Sigmoid colon (tissue), 7 donors: Measurements from ENCODE around the gene P3H2. TPM values are rescaled to one million over a fixed set of nuclear protein-coding genes. Genes with fewer than 3 reads are reported as not detected.

ENCODE experiments used
- DNase-seq: peaks from one replicate; pipeline ENCODE4 v3.0.0-alpha.2; 2019
- H3K27ac ChIP-seq, 4 donors: fragments of 200-600 bp; sonication (generic); one replicate each; pipeline ENCODE4 v1.5.1; 2016 to 2019; ENCODE audit warnings: mild to moderate bottlenecking in 1 of 4
- H3K27me3 ChIP-seq, 3 donors: fragments of 200-600 bp; sonication (generic); one replicate each; pipeline ENCODE4 v1.5.1; 2019; ENCODE audit warnings: mild to moderate bottlenecking in 1 of 3
- H3K36me3 ChIP-seq, 4 donors: fragments of 200-600 bp; sonication (generic); one replicate each; pipeline ENCODE4 v1.5.1; 2016 to 2019
- H3K4me1 ChIP-seq, 4 donors: fragments of 200-600 bp; sonication (generic); one replicate each; pipeline ENCODE4 v1.5.1; 2017 to 2019
- H3K4me3 ChIP-seq, 4 donors: fragments of 200-600 bp; sonication (generic); one replicate each; pipeline ENCODE4 v1.5.1; 2017 to 2019; ENCODE audit warnings: mild to moderate bottlenecking in 2 of 4, moderate library complexity in 1 of 4
- H3K9me3 ChIP-seq, 4 donors: fragments of 200-600 bp in 3 of 4; sonication (generic) in 3 of 4; one replicate each; pipeline versions ENCODE4 v1.5.1 to v1.6.1; 2013 to 2019
- CTCF ChIP-seq, 4 experiments: fragments of 450-650 bp in 3 of 4; fragments of 200-600 bp in 1 of 4; IDR thresholded peaks; one replicate each; pipeline ENCODE4 v1.5.1; 2016 to 2019; ENCODE audit warnings: antibody characterized with exemption in 4 of 4, mild to moderate bottlenecking in 3 of 4, moderate library complexity in 2 of 4
- EP300 ChIP-seq, 4 donors: sonication (generic); formaldehyde crosslinking; IDR thresholded peaks; one replicate each; pipeline ENCODE4 v1.6.1; 2017; ENCODE audit warnings: antibody characterized with exemption in 4 of 4
- POLR2A ChIP-seq, 2 donors: fragments of 450-650 bp; IDR thresholded peaks; one replicate each; pipeline ENCODE4 v1.6.1; 2016; ENCODE audit warnings: antibody characterized with exemption in 2 of 2, mild to moderate bottlenecking in 2 of 2, moderate library complexity in 2 of 2
- POLR2AphosphoS5 ChIP-seq, 4 donors: sonication (generic); formaldehyde crosslinking; IDR thresholded peaks; one replicate each; pipeline ENCODE4 v1.6.1; 2017; ENCODE audit warnings: antibody characterized with exemption in 4 of 4
- WGBS, 2 donors: extraction: QIAGEN DNeasy Blood & Tissue Kit; methylation state at CpG; one replicate each; pipeline ENCODE4 v1.1.7; 2013; 5-methylcytosine and 5-hydroxymethylcytosine counted together
- intact Hi-C: fragments of 100-400 bp; cut with DNase I; formaldehyde crosslinking; loops from one replicate; pipeline ENCODE4 v1.15.1; 2023
- polyA plus RNA-seq, 3 donors: library from polyadenylated mRNA; stranded (reverse); fragments of 200-250 nt; gene quantifications; one replicate each; pipeline ENCODE4 v1.2.3, GENCODE V29; 2013
- total RNA-seq, 4 donors: library from RNA; depleted of rRNA; stranded (reverse); fragments of >200 nt; gene quantifications; one replicate each; pipeline ENCODE4 v1.1.0, GENCODE V29; 2016
- donor health status: healthy with polysubstance abuse.
- donor health status: Bipolar disorder and iron deficiency.
- donor health status: healthy.

Gene P3H2, protein sequence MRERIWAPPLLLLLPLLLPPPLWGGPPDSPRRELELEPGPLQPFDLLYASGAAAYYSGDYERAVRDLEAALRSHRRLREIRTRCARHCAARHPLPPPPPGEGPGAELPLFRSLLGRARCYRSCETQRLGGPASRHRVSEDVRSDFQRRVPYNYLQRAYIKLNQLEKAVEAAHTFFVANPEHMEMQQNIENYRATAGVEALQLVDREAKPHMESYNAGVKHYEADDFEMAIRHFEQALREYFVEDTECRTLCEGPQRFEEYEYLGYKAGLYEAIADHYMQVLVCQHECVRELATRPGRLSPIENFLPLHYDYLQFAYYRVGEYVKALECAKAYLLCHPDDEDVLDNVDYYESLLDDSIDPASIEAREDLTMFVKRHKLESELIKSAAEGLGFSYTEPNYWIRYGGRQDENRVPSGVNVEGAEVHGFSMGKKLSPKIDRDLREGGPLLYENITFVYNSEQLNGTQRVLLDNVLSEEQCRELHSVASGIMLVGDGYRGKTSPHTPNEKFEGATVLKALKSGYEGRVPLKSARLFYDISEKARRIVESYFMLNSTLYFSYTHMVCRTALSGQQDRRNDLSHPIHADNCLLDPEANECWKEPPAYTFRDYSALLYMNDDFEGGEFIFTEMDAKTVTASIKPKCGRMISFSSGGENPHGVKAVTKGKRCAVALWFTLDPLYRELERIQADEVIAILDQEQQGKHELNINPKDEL
- 10 to 100 TPM; 29.6 to 41.7 (median 34.4) TPM for total RNA-seq
- 10 to 100 TPM in 1 of 3 donors, 1 to 10 TPM in 2; 1.8 to 17.7 (median 6.0) TPM for polyA plus RNA-seq

GRCh38 chr3:190120269-190121060, at the start of gene P3H2:
TSS of gene P3H2 (minus strand) at chr3:190120897. CDS start at chr3:190120731, 166 bp downstream.
- intact Hi-C loops = loop anchor here (1.0 to 10.0 kb wide), 4 partner anchors 82 to 204 kb away; partner anchors contain the start of gene CLDN1

DNA sequence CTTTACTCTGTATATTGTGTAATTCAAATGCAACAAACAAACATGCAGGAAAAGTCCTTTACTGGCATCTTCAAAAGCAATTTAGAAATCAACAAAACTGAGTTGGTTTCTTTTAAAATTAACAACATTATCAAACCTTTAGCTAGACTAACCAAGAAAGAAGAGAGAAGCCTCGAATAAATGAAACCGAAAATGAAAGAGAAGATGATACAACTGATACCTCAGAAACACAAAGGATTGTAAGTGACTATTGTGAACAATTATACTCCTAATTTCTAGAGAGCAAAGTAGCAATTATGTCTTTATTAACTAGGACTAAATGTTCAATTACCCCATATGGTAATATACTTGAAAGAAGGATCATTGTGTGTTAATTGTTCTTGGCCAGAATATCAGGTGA, 49.2 kb upstream of the P3H2 start:
- WGBS, 2 donors = 44 to 58% methylated on average over 2 of the region's 2 CpGs
- no peaks in the 10 kb centered on the region for H3K4me1 ChIP-seq
- DNase-seq = no peak
- no peak for TF ChIP-seq POLR2A (IDR thresholded peaks at IDR 0.05)
- no peak for TF ChIP-seq CTCF (IDR thresholded peaks at IDR 0.05)
- TF ChIP-seq EP300 (IDR thresholded peaks at IDR 0.05) = no peak
- no peak for TF ChIP-seq POLR2AphosphoS5 (IDR thresholded peaks at IDR 0.05)
- H3K27me3 ChIP-seq = no peaks in the 10 kb centered on the region
- H3K4me3 ChIP-seq = peak overlapping the region in 1 of 4 donors; percentile 5
- no peaks in the 10 kb centered on the region for H3K36me3 ChIP-seq
- no peak overlapping the region for H3K27ac ChIP-seq
- no peaks in the 10 kb centered on the region for H3K9me3 ChIP-seq
- intact Hi-C loops = no loop called here

More at GRCh38 chr3:190120269-190121060, at the start of gene P3H2:
- WGBS, 2 donors = 1% methylated on average over 100 of the region's 100 CpGs
- DNase-seq = peak; percentile 94
- peak within 1 kb of the TSS; percentile 89 to 96 (median 94) for H3K27ac ChIP-seq
- no peaks in the 10 kb centered on the region for H3K27me3 ChIP-seq
- H3K4me1 ChIP-seq = peaks cover 0 to 54% (median 35%) of the 10 kb centered on the region in 4 donors
- TF ChIP-seq EP300 (IDR thresholded peaks at IDR 0.05) = no peak
- TF ChIP-seq CTCF (IDR thresholded peaks at IDR 0.05) = peak in 3 of 4 experiments; percentile 50 to 63 (median 54)
- TF ChIP-seq POLR2AphosphoS5 (IDR thresholded peaks at IDR 0.05) = peak; percentile 25 to 84 (median 72)
- peak; percentile 19 to 25 for TF ChIP-seq POLR2A (IDR thresholded peaks at IDR 0.05)
- H3K4me3 ChIP-seq = peak within 1 kb of the TSS; percentile 87 to 97 (median 96)
- H3K36me3 ChIP-seq = no peaks in the 10 kb centered on the region
- no peaks in the 10 kb centered on the region for H3K9me3 ChIP-seq

DNA sequence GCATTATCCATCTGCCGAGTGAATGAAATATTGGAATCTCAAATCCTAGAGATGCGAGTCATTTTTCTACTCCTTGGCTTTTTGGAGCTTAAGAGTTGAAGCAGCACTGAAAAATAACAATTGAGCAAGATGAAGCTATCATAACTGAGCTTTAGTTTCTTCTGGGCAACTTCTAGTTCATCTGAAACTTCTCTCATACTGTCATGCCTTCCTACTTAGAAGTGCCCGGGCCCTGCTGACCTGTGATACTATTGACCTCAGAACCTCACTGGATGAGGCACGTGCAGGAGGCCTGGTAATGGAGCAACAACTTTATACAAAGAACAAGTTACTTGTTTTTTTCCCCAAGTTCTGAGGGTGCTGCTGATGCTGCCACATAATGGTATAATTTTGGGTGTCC, 48.5 kb upstream of the P3H2 start:
- intact Hi-C loops = no loop called here
- no peaks in the 10 kb centered on the region for H3K9me3 ChIP-seq
- no peak for TF ChIP-seq POLR2A (IDR thresholded peaks at IDR 0.05)
- TF ChIP-seq EP300 (IDR thresholded peaks at IDR 0.05) = no peak
- TF ChIP-seq CTCF (IDR thresholded peaks at IDR 0.05) = no peak
- no peak for TF ChIP-seq POLR2AphosphoS5 (IDR thresholded peaks at IDR 0.05)
- DNase-seq = no peak
- H3K27me3 ChIP-seq = no peaks in the 10 kb centered on the region
- no peaks in the 10 kb centered on the region for H3K36me3 ChIP-seq
- no peak overlapping the region for H3K4me3 ChIP-seq
- 86 to 88% methylated on average over 4 of the region's 4 CpGs for WGBS, 2 donors
- H3K4me1 ChIP-seq = no peaks in the 10 kb centered on the region
- H3K27ac ChIP-seq = no peak overlapping the region

DNA sequence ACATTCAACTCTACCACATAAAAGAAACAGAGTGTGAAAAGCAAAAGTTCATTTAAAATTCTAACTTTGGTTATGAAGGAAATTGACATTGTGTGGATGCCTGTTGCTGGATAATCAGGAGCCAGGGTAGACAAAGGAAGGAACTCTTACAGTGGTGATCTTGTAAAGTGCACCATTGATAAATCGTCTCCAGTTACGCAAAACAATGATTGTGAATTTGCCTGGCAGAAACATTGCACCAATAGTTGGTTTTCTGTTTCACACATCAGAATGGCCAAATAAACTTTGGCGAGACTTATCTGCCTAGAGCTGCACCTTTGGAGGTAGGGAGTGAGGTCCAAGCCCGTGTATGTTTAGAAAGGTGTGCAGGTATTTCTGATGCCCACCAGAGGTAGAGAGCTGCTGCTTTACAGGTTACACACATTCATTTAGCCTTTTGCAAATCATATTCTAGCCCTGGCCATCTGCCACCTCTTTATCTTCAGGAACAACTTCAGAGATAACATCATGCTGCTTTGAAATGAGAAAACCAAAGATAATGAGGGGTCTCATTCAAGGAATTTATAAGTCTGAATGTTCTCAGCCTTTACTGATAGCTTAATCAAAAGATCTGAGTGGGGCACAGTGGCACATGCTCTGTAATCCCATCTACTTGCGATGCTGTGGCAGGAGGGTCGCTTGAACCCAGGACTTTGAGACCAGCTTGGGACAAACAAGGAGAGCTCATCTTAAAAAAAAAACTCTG, 47.4 kb upstream of the P3H2 start:
- Histone ChIP-seq H3K9me3 (no peaks in the 10 kb centered on the region), H3K4me3 (no peak overlapping the region), H3K27ac (no peak overlapping the region), H3K36me3 (no peaks in the 10 kb centered on the region), H3K27me3 (no peaks in the 10 kb centered on the region), H3K4me1 (no peaks in the 10 kb centered on the region)
- DNase-seq = no peak
- WGBS, 2 donors = 79 to 83% methylated on average over 6 of the region's 6 CpGs
- TF ChIP-seq POLR2AphosphoS5 (IDR thresholded peaks at IDR 0.05) (no peak), CTCF (IDR thresholded peaks at IDR 0.05) (no peak), EP300 (IDR thresholded peaks at IDR 0.05) (no peak), POLR2A (IDR thresholded peaks at IDR 0.05) (no peak)
- intact Hi-C loops = no loop called here
